Dedifferentiated amniotic fluid mesenchymal stem cell (primary cell): ENCODE data around the gene CACNA1B.
"Not testable (repeated sequence)": the region's sequence is repeated elsewhere in the genome, so short reads cannot be mapped to it uniquely, and the experiment has no call there.

Experiments used
- DNase-seq: peaks from one replicate; pipeline ENCODE4 v3.0.0-alpha.2; 2016; ENCODE audit errors: extremely low spot score

Gene CACNA1B

GRCh38 chr9:138014563-138014945 is 137.0 kb downstream of the CACNA1B start:
- no peak for DNase-seq

GRCh38 chr9:138015021-138015829 is 137.6 kb downstream of the CACNA1B start:
- DNase-seq: no peak

GRCh38 chr9:138016406-138017187 is 139.0 kb downstream of the CACNA1B start:
- no peak for DNase-seq

GRCh38 chr9:138017200-138017599 is 139.6 kb downstream of the CACNA1B start:
- no peak for DNase-seq

GRCh38 chr9:138019514-138019913 is 141.9 kb downstream of the CACNA1B start:
- not testable (repeated sequence) for DNase-seq

GRCh38 chr9:138020120-138020794 is 142.7 kb downstream of the CACNA1B start:
- DNase-seq: no peak

GRCh38 chr9:138020795-138021182 is 143.2 kb downstream of the CACNA1B start:
- no peak for DNase-seq

GRCh38 chr9:138021251-138022056 is 143.9 kb downstream of the CACNA1B start:
- DNase-seq: no peak

GRCh38 chr9:138022121-138022741 is 144.6 kb downstream of the CACNA1B start:
- no peak for DNase-seq

- DNase-seq: no peak
Measured at GRCh38 chr9:138022756-138023393, 145.3 kb downstream of the CACNA1B start.

GRCh38 chr9:138023394-138024124 is 146.0 kb downstream of the CACNA1B start:
- no peak for DNase-seq

- DNase-seq: no peak
Measured at GRCh38 chr9:138024131-138024530, 146.5 kb downstream of the CACNA1B start.

GRCh38 chr9:138024831-138025291 is 147.3 kb downstream of the CACNA1B start:
- DNase-seq: no peak

GRCh38 chr9:138025417-138025816 is 147.8 kb downstream of the CACNA1B start:
- no peak for DNase-seq

GRCh38 chr9:138025908-138026307 is 148.3 kb downstream of the CACNA1B start:
- DNase-seq: no peak

- DNase-seq: no peak
Measured at GRCh38 chr9:138028596-138028995, 151.0 kb downstream of the CACNA1B start.

- DNase-seq: no peak
Measured at GRCh38 chr9:138031186-138031585, 153.6 kb downstream of the CACNA1B start.

- DNase-seq: no peak
Measured at GRCh38 chr9:138033950-138034349, 156.4 kb downstream of the CACNA1B start.

- no peak for DNase-seq
Measured at GRCh38 chr9:138037140-138037539, 159.6 kb downstream of the CACNA1B start.

- no peak for DNase-seq
Measured at GRCh38 chr9:138038244-138038671, 160.7 kb downstream of the CACNA1B start.
